Hepatic stellate cell (primary cell): ENCODE results near the gene LRRC57.

Experiments used
- DNase-seq: peaks from one replicate; pipeline ENCODE4 v3.0.0; 2011; ENCODE audit warnings: low spot score

The LRRC57 gene

GRCh38 chr15:42549741-42550392 is 1.3 kb upstream of the LRRC57 start:
- DNase-seq: no peak

GRCh38 chr15:42549032-42549491 is 469 bp upstream of the LRRC57 start:
- DNase-seq: peak; percentile 31

GRCh38 chr15:42547918-42548248 is 710 bp downstream of the LRRC57 start:
- peak; percentile 37 for DNase-seq

GRCh38 chr15:42544853-42545629 is 3.6 kb downstream of the LRRC57 start:
- no peak for DNase-seq

- no peak for DNase-seq
Measured at GRCh38 chr15:42533246-42533645, 15.3 kb downstream of the LRRC57 start.

GRCh38 chr15:42528970-42529369 is 19.6 kb downstream of the LRRC57 start:
- no peak for DNase-seq

GRCh38 chr15:42523331-42523730 is 25.3 kb downstream of the LRRC57 start:
- no peak for DNase-seq

- peak; percentile 47 for DNase-seq
Measured at GRCh38 chr15:42511007-42511391, 37.6 kb downstream of the LRRC57 start.

- no peak for DNase-seq
Measured at GRCh38 chr15:42510258-42511006, 38.2 kb downstream of the LRRC57 start.

- DNase-seq: peak; percentile 35
Measured at GRCh38 chr15:42508263-42508690, 40.3 kb downstream of the LRRC57 start.

GRCh38 chr15:42507514-42507913 is 41.1 kb downstream of the LRRC57 start:
- DNase-seq: no peak

- no peak for DNase-seq
Measured at GRCh38 chr15:42504631-42505030, 44.0 kb downstream of the LRRC57 start.

- DNase-seq: no peak
Measured at GRCh38 chr15:42503825-42504224, 44.8 kb downstream of the LRRC57 start.

GRCh38 chr15:42502477-42502876 is 46.1 kb downstream of the LRRC57 start:
- no peak for DNase-seq

GRCh38 chr15:42499858-42500609 is 48.6 kb downstream of the LRRC57 start:
- no peak for DNase-seq

GRCh38 chr15:42498212-42499068 is 50.2 kb downstream of the LRRC57 start:
- no peak for DNase-seq

GRCh38 chr15:42495361-42496212 is 53.0 kb downstream of the LRRC57 start, which contains the start of gene SNAP23:
SNAP23 (plus strand) TSS chr15:42495634; CDS start chr15:42511847, 16,213 bp downstream.
- DNase-seq: peak; percentile 98

GRCh38 chr15:42494998-42495360 is 53.6 kb downstream of the LRRC57 start:
- DNase-seq: peak; percentile 55

- no peak for DNase-seq
Measured at GRCh38 chr15:42493679-42494078, 54.9 kb downstream of the LRRC57 start.
